Gastrocnemius medialis (tissue), 4 donors: ENCODE data around the gene HEATR3. TPM values are rescaled to one million over a fixed set of nuclear protein-coding genes. Genes with fewer than 3 reads are reported as not detected.

ENCODE experiments used
- ATAC-seq, 2 donors: fragments of 150-250 bp; one replicate each; pipeline ENCODE4 v1.9.1; 2016
- DNase-seq, 2 donors: peaks; one replicate each; pipeline ENCODE4 v3.0.0-alpha.2; 2019
- H3K27ac ChIP-seq, 4 donors: fragments of 200-600 bp; sonication (generic); 1 replicate in 1 of 4; 2 replicates in 3 of 4; pipeline ENCODE4 v1.5.1; 2016 to 2018; ENCODE audit warnings: mild to moderate bottlenecking in 2 of 4, moderate library complexity in 1 of 4
- H3K27me3 ChIP-seq, 3 donors: fragments of 200-600 bp; sonication (generic) in 2 of 3; 1 replicate in 1 of 3; 2 replicates in 2 of 3; pipeline versions ENCODE4 v1.5.1 to v1.6.0; 2016 to 2019; ENCODE audit warnings: mild to moderate bottlenecking in 1 of 3, moderate library complexity in 1 of 3
- H3K36me3 ChIP-seq, 2 donors: fragments of 200-600 bp; sonication (generic) in 1 of 2; one replicate each; pipeline ENCODE4 v1.5.1; 2017 to 2018
- H3K4me1 ChIP-seq, 2 donors: fragments of 200-600 bp; sonication (generic) in 1 of 2; one replicate each; pipeline ENCODE4 v1.5.1; 2016 to 2017; ENCODE audit warnings: mild to moderate bottlenecking in 2 of 2
- H3K4me3 ChIP-seq, 4 donors: fragments of 200-600 bp; sonication (generic) in 3 of 4; 1 replicate in 1 of 4; 2 replicates in 3 of 4; pipeline ENCODE4 v1.5.1; 2016 to 2019; ENCODE audit warnings: mild to moderate bottlenecking in 2 of 4
- H3K9me3 ChIP-seq, 3 donors: fragments of 200-600 bp; sonication (generic) in 2 of 3; 1 replicate in 1 of 3; 2 replicates in 2 of 3; pipeline ENCODE4 v1.5.1; 2016 to 2019
- CTCF ChIP-seq, 5 experiments: fragments of 450-650 bp in 3 of 5; fragments of 200-600 bp in 2 of 5; sonication (generic) in 2 of 5; IDR thresholded peaks in 4 of 5; conservative IDR thresholded peaks in 1 of 5; 1 replicate in 4 of 5; 2 replicates in 1 of 5; pipeline ENCODE4 v1.5.1; 2016 to 2019; ENCODE audit warnings: antibody characterized with exemption in 5 of 5, mild to moderate bottlenecking in 3 of 5, moderate library complexity in 3 of 5
- POLR2A ChIP-seq, 2 donors: fragments of 450-650 bp; IDR thresholded peaks; one replicate each; pipeline ENCODE4 v1.6.1; 2017; ENCODE audit warnings: antibody characterized with exemption in 2 of 2, mild to moderate bottlenecking in 2 of 2, moderate library complexity in 2 of 2
- in situ Hi-C, 4 donors: fragments of 200-750 bp; cut with MboI; loops; one replicate each; pipeline versions ENCODE4 v1.15.0 to v1.8.0; 2017; ENCODE audit warnings: low sequenced_read_pairs in 4 of 4
- intact Hi-C: fragments of 100-400 bp; cut with DNase I; formaldehyde crosslinking; loops from one replicate; pipeline ENCODE4 v1.15.1; 2023; ENCODE audit warnings: low total_unique reads
- total RNA-seq, 4 donors: library from RNA; depleted of rRNA; stranded (reverse); fragments of >200 nt; gene quantifications; one replicate each; pipeline versions ENCODE4 v1.1.0 to v1.2.3, GENCODE V29; 2016

The HEATR3 gene
- total RNA-seq, 4 donors from 2014 or later = 13.1 to 25.8 (median 14.2) TPM

- Histone ChIP-seq H3K27me3 (no peaks in the 10 kb centered on the region), H3K36me3 (no peaks in the 10 kb centered on the region), H3K4me1 (peaks cover 20 to 42% of the 10 kb centered on the region in 2 donors), H3K9me3 (no peaks in the 10 kb centered on the region), H3K4me3 (peak within 1 kb of the TSS; percentile 84 to 97 (median 90)), H3K27ac (peak within 1 kb of the TSS; percentile 91 to 99 (median 96))
- DNase-seq = peak; percentile 75 to 76
- intact Hi-C loops (loop anchor here (1.0 to 10.0 kb wide), 4 partner anchors 86 to 488 kb away; partner anchors contain the start of genes BRD7 and CNEP1R1), in situ Hi-C loops (loop anchor here in 1 of 4 donors (10.0 kb wide), 2 partner anchors 128 to 212 kb away; partner anchors contain the start of genes BRD7 and CNEP1R1)
- ATAC-seq = peak; percentile 91 to 93
- TF ChIP-seq POLR2A (IDR thresholded peaks at IDR 0.05) (peak; percentile 62 to 65), CTCF (IDR thresholded peaks at IDR 0.05 in 4 of 5, conservative IDR thresholded peaks at IDR 0.05 in 1 of 5) (no peak)
Measured at GRCh38 chr16:50152807-50153595, 87.2 kb downstream of the HEATR3 start, which contains the start of gene TENT4B. TENT4B (plus strand) TSS chr16:50153306; CDS start chr16:50153622, 316 bp downstream.

- intact Hi-C loops = loop anchor here (1.0 to 10.0 kb wide), 5 partner anchors 57 to 489 kb away; partner anchors contain the start of genes BRD7 and CNEP1R1
- no peaks in the 10 kb centered on the region for H3K36me3 ChIP-seq
- in situ Hi-C loops = loop anchor here in 1 of 4 donors (10.0 kb wide), 2 partner anchors 129 to 211 kb away; partner anchors contain the start of genes BRD7 and CNEP1R1
- H3K4me3 ChIP-seq = peak overlapping the region; percentile 72 to 87 (median 86)
- TF ChIP-seq POLR2A (IDR thresholded peaks at IDR 0.05) (no peak), CTCF (IDR thresholded peaks at IDR 0.05 in 4 of 5, conservative IDR thresholded peaks at IDR 0.05 in 1 of 5) (no peak)
- H3K9me3 ChIP-seq = no peaks in the 10 kb centered on the region
- ATAC-seq (peak in 1 of 2 donors; percentile 25), DNase-seq (peak; percentile 7 to 28)
- H3K27me3 ChIP-seq = no peaks in the 10 kb centered on the region
- peak overlapping the region; percentile 63 to 97 (median 86) for H3K27ac ChIP-seq
- H3K4me1 ChIP-seq = peaks cover 28 to 49% of the 10 kb centered on the region in 2 donors
Measured at GRCh38 chr16:50153596-50154419, 88.0 kb downstream of the HEATR3 start.

DNA sequence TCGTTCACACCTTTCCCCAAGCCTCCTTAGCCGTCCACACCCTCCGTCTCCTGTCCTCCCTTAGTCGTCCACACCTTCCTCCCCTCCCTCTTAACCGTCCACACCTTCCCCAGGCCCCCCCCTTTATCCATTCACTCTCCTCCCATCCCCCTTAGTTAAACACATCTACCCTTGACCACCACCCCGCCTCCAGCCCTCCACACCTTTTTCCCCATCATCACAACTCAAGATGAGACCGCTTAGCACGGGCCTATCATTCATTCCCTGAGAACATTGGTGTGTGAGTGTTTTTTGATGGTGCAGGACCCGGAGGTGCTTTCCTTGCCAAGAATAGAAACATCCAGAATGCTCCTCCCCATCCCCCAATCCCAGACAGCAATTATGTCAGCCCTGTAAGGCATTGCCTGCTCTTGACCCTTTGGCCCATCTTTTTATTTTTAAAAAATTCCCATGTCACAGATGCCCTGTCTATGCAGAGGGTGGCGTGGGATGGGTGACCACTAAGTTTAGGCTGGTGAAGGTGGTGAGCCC is 88.7 kb downstream of the HEATR3 start:
- in situ Hi-C loops (loop anchor here in 1 of 4 donors (10.0 kb wide), 2 partner anchors 130 to 210 kb away; partner anchors contain the start of genes BRD7 and CNEP1R1), intact Hi-C loops (loop anchor here (2.0 to 10.0 kb wide), 3 partner anchors 56 to 490 kb away; partner anchors contain the start of gene BRD7)
- no peak for ATAC-seq
- Histone ChIP-seq H3K9me3 (no peaks in the 10 kb centered on the region), H3K4me3 (peak overlapping the region; percentile 72 to 87 (median 86)), H3K27me3 (no peaks in the 10 kb centered on the region), H3K27ac (peak overlapping the region; percentile 63 to 97 (median 86)), H3K36me3 (no peaks in the 10 kb centered on the region), H3K4me1 (peaks cover 32 to 54% of the 10 kb centered on the region in 2 donors)
- TF ChIP-seq CTCF (IDR thresholded peaks at IDR 0.05 in 4 of 5, conservative IDR thresholded peaks at IDR 0.05 in 1 of 5) (no peak), POLR2A (IDR thresholded peaks at IDR 0.05) (no peak)
- DNase-seq = no peak

- H3K27ac ChIP-seq = peak overlapping the region; percentile 25 to 97 (median 86)
- H3K4me1 ChIP-seq = peaks cover 46 to 63% of the 10 kb centered on the region in 2 donors
Measured at GRCh38 chr16:50155925-50156324, 90.2 kb downstream of the HEATR3 start.

More at GRCh38 chr16:50155925-50156324, 90.2 kb downstream of the HEATR3 start:
- H3K27me3 ChIP-seq = no peaks in the 10 kb centered on the region
- H3K4me3 ChIP-seq = peak overlapping the region; percentile 72 to 87 (median 86)
- no peaks in the 10 kb centered on the region for H3K36me3 ChIP-seq
- ATAC-seq (no peak), DNase-seq (no peak)
- TF ChIP-seq CTCF (IDR thresholded peaks at IDR 0.05 in 4 of 5, conservative IDR thresholded peaks at IDR 0.05 in 1 of 5) = no peak
- no peak for TF ChIP-seq POLR2A (IDR thresholded peaks at IDR 0.05)
- intact Hi-C loops = loop anchor here (2.0 to 10.0 kb wide), 3 partner anchors 55 to 491 kb away; partner anchors contain the start of gene BRD7
- in situ Hi-C loops = loop anchor here in 1 of 4 donors (10.0 kb wide), 2 partner anchors 131 to 209 kb away; partner anchors contain the start of genes BRD7 and CNEP1R1
- no peaks in the 10 kb centered on the region for H3K9me3 ChIP-seq
